ENCODE data around the gene GTF3C5. TPM values are rescaled to one million over a fixed set of nuclear protein-coding genes. Genes with fewer than 3 reads are reported as not detected.

The GTF3C5 gene
- total and polyA plus RNA-seq, 9 of the 15 experiments (the other 6 are each of a cell fraction or from before 2014, with no cell fraction given): 3.8 to 118 (median 83.7) TPM

GRCh38 chr9:133050781-133051180 lies 20.0 kb downstream of the GTF3C5 start (continued):
- TF ChIP-seq ARID4B (CRISPR knock-in tag; IDR thresholded peaks at IDR 0.05) (no peak), U2AF2 (optimal IDR thresholded peaks at IDR 0.05; ENCODE audit: low read depth, low read length) (no peak), BRD4 (IDR thresholded peaks at IDR 0.05) (no peak), CAMTA2 (CRISPR knock-in tag; conservative IDR thresholded peaks at IDR 0.05) (no peak), HDGF (IDR thresholded peaks at IDR 0.05) (no peak), E2F6 (IDR thresholded peaks at IDR 0.05; ENCODE audit: borderline replicate concordance in 1 of 2, extremely low read depth in 1 of 2, insufficient read depth in 1 of 2, insufficient read length in 1 of 2, low read depth in 1 of 2, low read length in 1 of 2, poor library complexity in 1 of 2, severe bottlenecking in 1 of 2) (no peak), CUX1 (CRISPR knock-in tag; IDR thresholded peaks at IDR 0.05) (no peak), ARNT (IDR thresholded peaks at IDR 0.05) (no peak), ZNF583 (CRISPR knock-in tag; IDR thresholded peaks at IDR 0.05) (no peak), E2F5 (CRISPR knock-in tag; IDR thresholded peaks at IDR 0.05) (no peak), TFAP4 (CRISPR knock-in tag; IDR thresholded peaks at IDR 0.05; ENCODE audit: borderline replicate concordance) (no peak), ZNF699 (CRISPR knock-in tag; IDR thresholded peaks at IDR 0.05; ENCODE audit: insufficient replicate concordance) (no peak), BMI1 (IDR thresholded peaks at IDR 0.05; ENCODE audit: low read length) (no peak)
